WTC11 (cell line): ENCODE results near the gene NDUFS6.

Experiments
- FOXJ3 ChIP-seq: sonication (generic); formaldehyde crosslinking; IDR thresholded peaks from 2 replicates; pipeline ENCODE4 v1.9.0; 2021; ENCODE audit warnings: missing genetic modification reagents, mild to moderate bottlenecking, borderline replicate concordance
- FOXK1 ChIP-seq: sonication (generic); formaldehyde crosslinking; IDR thresholded peaks from 2 replicates; pipeline ENCODE4 v1.8.0; 2022; ENCODE audit warnings: mild to moderate bottlenecking, moderate library complexity, missing genetic modification reagents
- JUN ChIP-seq: sonication (generic); formaldehyde crosslinking; IDR thresholded peaks from 2 replicates; pipeline ENCODE4 v1.8.0; 2023; ENCODE audit warnings: mild to moderate bottlenecking, missing genetic modification reagents
- SMAD3 ChIP-seq: sonication (generic); formaldehyde crosslinking; IDR thresholded peaks from 2 replicates; pipeline ENCODE4 v1.8.0; 2022; ENCODE audit warnings: missing genetic modification reagents, mild to moderate bottlenecking, borderline replicate concordance
- SP1 ChIP-seq: sonication (generic); formaldehyde crosslinking; conservative IDR thresholded peaks from 2 replicates; pipeline ENCODE4 v1.8.1; 2022; ENCODE audit warnings: missing genetic modification reagents
- ZNF317 ChIP-seq: sonication (generic); formaldehyde crosslinking; IDR thresholded peaks from 2 replicates; pipeline ENCODE4 v1.8.1; 2023; ENCODE audit warnings: low read depth, mild to moderate bottlenecking, moderate library complexity, missing genetic modification reagents, borderline replicate concordance
- ZNF396 ChIP-seq: fragments of 250-450 bp; sonication (Bioruptor Pico); IDR thresholded peaks from 2 replicates; pipeline ENCODE4 v1.8.0; 2021; ENCODE audit warnings: mild to moderate bottlenecking, moderate library complexity, borderline replicate concordance
- TF ChIP-seq, protein P1 (sequence below): fragments of 200-600 bp; IDR thresholded peaks from 2 replicates; pipeline ENCODE4 v1.8.0; 2022; ENCODE audit warnings: antibody characterized with exemption
- TF ChIP-seq, protein P2 (sequence below): sonication (generic); formaldehyde crosslinking; conservative IDR thresholded peaks from 2 replicates; pipeline ENCODE4 v1.8.1; 2022; ENCODE audit warnings: mild to moderate bottlenecking, missing genetic modification reagents
- TF ChIP-seq, protein P3 (sequence below): sonication (generic); formaldehyde crosslinking; IDR thresholded peaks from 2 replicates; pipeline ENCODE4 v1.8.1; 2023; ENCODE audit warnings: mild to moderate bottlenecking, missing genetic modification reagents, borderline replicate concordance
- TF ChIP-seq, protein P4 (sequence below): fragments of 250-450 bp; sonication (Bioruptor Pico); IDR thresholded peaks from 2 replicates; pipeline ENCODE4 v1.9.0; 2021; ENCODE audit warnings: mild to moderate bottlenecking, borderline replicate concordance

DNA sequence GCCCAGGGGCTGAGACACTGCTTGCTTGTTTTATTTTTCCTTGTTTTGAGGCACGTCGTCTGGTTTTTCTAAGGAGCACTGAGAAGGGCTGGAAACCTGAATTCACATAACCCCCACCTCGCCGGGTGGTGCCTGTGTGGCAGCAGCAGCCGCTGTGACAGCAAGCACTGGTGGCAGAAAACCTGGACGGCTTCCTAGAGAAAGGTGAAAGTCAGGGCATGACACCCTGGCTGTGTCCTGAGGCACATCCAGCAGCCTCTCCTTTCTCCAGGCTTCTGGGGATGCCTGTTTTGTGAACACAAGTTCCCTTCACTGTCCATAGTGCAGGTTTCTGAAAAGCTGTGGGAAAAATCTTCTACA, 30.8 kb upstream of the NDUFS6 start:
- TF ChIP-seq SP1 (CRISPR knock-in tag) (no peak), SMAD3 (CRISPR knock-in tag) (no peak), JUN (CRISPR knock-in tag) (no peak), ZNF396 (CRISPR knock-in tag) (no peak), FOXK1 (no peak), FOXJ3 (CRISPR knock-in tag) (no peak), ZNF317 (CRISPR knock-in tag) (no peak)
- TF ChIP-seq, protein P1, sequence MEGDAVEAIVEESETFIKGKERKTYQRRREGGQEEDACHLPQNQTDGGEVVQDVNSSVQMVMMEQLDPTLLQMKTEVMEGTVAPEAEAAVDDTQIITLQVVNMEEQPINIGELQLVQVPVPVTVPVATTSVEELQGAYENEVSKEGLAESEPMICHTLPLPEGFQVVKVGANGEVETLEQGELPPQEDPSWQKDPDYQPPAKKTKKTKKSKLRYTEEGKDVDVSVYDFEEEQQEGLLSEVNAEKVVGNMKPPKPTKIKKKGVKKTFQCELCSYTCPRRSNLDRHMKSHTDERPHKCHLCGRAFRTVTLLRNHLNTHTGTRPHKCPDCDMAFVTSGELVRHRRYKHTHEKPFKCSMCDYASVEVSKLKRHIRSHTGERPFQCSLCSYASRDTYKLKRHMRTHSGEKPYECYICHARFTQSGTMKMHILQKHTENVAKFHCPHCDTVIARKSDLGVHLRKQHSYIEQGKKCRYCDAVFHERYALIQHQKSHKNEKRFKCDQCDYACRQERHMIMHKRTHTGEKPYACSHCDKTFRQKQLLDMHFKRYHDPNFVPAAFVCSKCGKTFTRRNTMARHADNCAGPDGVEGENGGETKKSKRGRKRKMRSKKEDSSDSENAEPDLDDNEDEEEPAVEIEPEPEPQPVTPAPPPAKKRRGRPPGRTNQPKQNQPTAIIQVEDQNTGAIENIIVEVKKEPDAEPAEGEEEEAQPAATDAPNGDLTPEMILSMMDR, result no peak
- TF ChIP-seq, protein P2, sequence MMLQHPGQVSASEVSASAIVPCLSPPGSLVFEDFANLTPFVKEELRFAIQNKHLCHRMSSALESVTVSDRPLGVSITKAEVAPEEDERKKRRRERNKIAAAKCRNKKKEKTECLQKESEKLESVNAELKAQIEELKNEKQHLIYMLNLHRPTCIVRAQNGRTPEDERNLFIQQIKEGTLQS (CRISPR knock-in tag), result no peak
- TF ChIP-seq, protein P3, sequence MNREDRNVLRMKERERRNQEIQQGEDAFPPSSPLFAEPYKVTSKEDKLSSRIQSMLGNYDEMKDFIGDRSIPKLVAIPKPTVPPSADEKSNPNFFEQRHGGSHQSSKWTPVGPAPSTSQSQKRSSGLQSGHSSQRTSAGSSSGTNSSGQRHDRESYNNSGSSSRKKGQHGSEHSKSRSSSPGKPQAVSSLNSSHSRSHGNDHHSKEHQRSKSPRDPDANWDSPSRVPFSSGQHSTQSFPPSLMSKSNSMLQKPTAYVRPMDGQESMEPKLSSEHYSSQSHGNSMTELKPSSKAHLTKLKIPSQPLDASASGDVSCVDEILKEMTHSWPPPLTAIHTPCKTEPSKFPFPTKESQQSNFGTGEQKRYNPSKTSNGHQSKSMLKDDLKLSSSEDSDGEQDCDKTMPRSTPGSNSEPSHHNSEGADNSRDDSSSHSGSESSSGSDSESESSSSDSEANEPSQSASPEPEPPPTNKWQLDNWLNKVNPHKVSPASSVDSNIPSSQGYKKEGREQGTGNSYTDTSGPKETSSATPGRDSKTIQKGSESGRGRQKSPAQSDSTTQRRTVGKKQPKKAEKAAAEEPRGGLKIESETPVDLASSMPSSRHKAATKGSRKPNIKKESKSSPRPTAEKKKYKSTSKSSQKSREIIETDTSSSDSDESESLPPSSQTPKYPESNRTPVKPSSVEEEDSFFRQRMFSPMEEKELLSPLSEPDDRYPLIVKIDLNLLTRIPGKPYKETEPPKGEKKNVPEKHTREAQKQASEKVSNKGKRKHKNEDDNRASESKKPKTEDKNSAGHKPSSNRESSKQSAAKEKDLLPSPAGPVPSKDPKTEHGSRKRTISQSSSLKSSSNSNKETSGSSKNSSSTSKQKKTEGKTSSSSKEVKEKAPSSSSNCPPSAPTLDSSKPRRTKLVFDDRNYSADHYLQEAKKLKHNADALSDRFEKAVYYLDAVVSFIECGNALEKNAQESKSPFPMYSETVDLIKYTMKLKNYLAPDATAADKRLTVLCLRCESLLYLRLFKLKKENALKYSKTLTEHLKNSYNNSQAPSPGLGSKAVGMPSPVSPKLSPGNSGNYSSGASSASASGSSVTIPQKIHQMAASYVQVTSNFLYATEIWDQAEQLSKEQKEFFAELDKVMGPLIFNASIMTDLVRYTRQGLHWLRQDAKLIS (CRISPR knock-in tag), result no peak
- TF ChIP-seq, protein P4, sequence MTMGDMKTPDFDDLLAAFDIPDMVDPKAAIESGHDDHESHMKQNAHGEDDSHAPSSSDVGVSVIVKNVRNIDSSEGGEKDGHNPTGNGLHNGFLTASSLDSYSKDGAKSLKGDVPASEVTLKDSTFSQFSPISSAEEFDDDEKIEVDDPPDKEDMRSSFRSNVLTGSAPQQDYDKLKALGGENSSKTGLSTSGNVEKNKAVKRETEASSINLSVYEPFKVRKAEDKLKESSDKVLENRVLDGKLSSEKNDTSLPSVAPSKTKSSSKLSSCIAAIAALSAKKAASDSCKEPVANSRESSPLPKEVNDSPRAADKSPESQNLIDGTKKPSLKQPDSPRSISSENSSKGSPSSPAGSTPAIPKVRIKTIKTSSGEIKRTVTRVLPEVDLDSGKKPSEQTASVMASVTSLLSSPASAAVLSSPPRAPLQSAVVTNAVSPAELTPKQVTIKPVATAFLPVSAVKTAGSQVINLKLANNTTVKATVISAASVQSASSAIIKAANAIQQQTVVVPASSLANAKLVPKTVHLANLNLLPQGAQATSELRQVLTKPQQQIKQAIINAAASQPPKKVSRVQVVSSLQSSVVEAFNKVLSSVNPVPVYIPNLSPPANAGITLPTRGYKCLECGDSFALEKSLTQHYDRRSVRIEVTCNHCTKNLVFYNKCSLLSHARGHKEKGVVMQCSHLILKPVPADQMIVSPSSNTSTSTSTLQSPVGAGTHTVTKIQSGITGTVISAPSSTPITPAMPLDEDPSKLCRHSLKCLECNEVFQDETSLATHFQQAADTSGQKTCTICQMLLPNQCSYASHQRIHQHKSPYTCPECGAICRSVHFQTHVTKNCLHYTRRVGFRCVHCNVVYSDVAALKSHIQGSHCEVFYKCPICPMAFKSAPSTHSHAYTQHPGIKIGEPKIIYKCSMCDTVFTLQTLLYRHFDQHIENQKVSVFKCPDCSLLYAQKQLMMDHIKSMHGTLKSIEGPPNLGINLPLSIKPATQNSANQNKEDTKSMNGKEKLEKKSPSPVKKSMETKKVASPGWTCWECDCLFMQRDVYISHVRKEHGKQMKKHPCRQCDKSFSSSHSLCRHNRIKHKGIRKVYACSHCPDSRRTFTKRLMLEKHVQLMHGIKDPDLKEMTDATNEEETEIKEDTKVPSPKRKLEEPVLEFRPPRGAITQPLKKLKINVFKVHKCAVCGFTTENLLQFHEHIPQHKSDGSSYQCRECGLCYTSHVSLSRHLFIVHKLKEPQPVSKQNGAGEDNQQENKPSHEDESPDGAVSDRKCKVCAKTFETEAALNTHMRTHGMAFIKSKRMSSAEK (CRISPR knock-in tag), result no peak
